ENCODE data around the gene SMPD3. TPM values are rescaled to one million over a fixed set of nuclear protein-coding genes. Genes with fewer than 3 reads are reported as not detected.

SMPD3 gene
- polyA plus RNA-seq, 2 of the 4 experiments (the other 2 are of a cell fraction), result 0.04 to 0.13 TPM

GRCh38 chr16:68375801-68376536 lies 72.3 kb downstream of the SMPD3 start:
- Histone ChIP-seq H3K9me3 (no peaks in the 10 kb centered on the region), H3K4me2 (no peak overlapping the region), H3K27ac (no peak overlapping the region), H3K4me1 (no peaks in the 10 kb centered on the region), H3K4me3 (no peak overlapping the region)
- 76% methylated on average over 10 of the region's 11 CpGs for WGBS (ENCODE audit: missing lambda C conversion rate)
- POLR2A ChIA-PET, result no interaction called here
- DNase-seq (ENCODE audit: low read depth in 1 of 2, low spot score in 1 of 2), result no peak
- TF ChIP-seq MAFK (IDR thresholded peaks at IDR 0.05; ENCODE audit: partially characterized antibody) (no peak), CEBPB (IDR thresholded peaks at IDR 0.05) (no peak), ELK1 (IDR thresholded peaks at IDR 0.05; ENCODE audit: low read depth, low read length) (no peak), HDAC2 (IDR thresholded peaks at IDR 0.05) (no peak), JUNB (IDR thresholded peaks at IDR 0.05) (no peak), BHLHE40 (IDR thresholded peaks at IDR 0.05; ENCODE audit: low read depth, low read length) (no peak), CBX8 (IDR thresholded peaks at IDR 0.05) (no peak), HES2 (IDR thresholded peaks at IDR 0.05) (no peak), RAD21 (conservative IDR thresholded peaks at IDR 0.05 in 1 of 2, IDR thresholded peaks at IDR 0.05 in 1 of 2) (no peak), JUN (IDR thresholded peaks at IDR 0.05) (no peak), RCOR1 (IDR thresholded peaks at IDR 0.05; ENCODE audit: low read depth, low read length) (no peak), ZNF302 (CRISPR knock-in tag; IDR thresholded peaks at IDR 0.05) (no peak), RNF2 (IDR thresholded peaks at IDR 0.05; ENCODE audit: borderline replicate concordance, low read depth) (no peak), TP53 (CRISPR knock-in tag; IDR thresholded peaks at IDR 0.05) (no peak), HOXB5 (CRISPR knock-in tag; IDR thresholded peaks at IDR 0.05) (no peak), POLR2AphosphoS2 (conservative IDR thresholded peaks at IDR 0.05; ENCODE audit: low read length) (no peak), MYC (IDR thresholded peaks at IDR 0.05; ENCODE audit: borderline replicate concordance, low read length) (no peak), RARB (CRISPR knock-in tag; IDR thresholded peaks at IDR 0.05) (no peak), CTCF (IDR thresholded peaks at IDR 0.05) (no peak), NR3C1 (IDR thresholded peaks at IDR 0.05) (no peak)
- FAIRE-seq, result no peak
- CTCF ChIA-PET, result interaction anchor here (0.5 to 1.3 kb wide), 4 partner anchors 11 to 145 kb away, joined by 3 read pairs; no protein-coding TSS in a partner anchor
- no peak for ATAC-seq

GRCh38 chr16:68374961-68375660 lies 73.2 kb downstream of the SMPD3 start:
- Histone ChIP-seq H3K27ac (no peak overlapping the region), H3K4me1 (no peaks in the 10 kb centered on the region), H3K4me2 (no peak overlapping the region), H3K9me3 (no peaks in the 10 kb centered on the region), H3K4me3 (no peak overlapping the region)
- no peak for TF ChIP-seq JUN (IDR thresholded peaks at IDR 0.05)
- no peak for TF ChIP-seq E2F6 (IDR thresholded peaks at IDR 0.05; ENCODE audit: borderline replicate concordance, low read depth)
- no peak for TF ChIP-seq SREBF2 (IDR thresholded peaks at IDR 0.05)
- TF ChIP-seq KDM1A (IDR thresholded peaks at IDR 0.05; ENCODE audit: low read depth), result no peak
- no peak for TF ChIP-seq RCOR1 (IDR thresholded peaks at IDR 0.05; ENCODE audit: low read depth, low read length)
- TF ChIP-seq REST (IDR thresholded peaks at IDR 0.05), result no peak
- no peak for TF ChIP-seq HEYL (CRISPR knock-in tag; IDR thresholded peaks at IDR 0.05)
- TF ChIP-seq MAZ (IDR thresholded peaks at IDR 0.05; ENCODE audit: borderline replicate concordance, low read depth, low read length), result no peak
- no peak for TF ChIP-seq EHF (CRISPR knock-in tag; IDR thresholded peaks at IDR 0.05)
- TF ChIP-seq NFE2L2 (conservative IDR thresholded peaks at IDR 0.05; ENCODE audit: low read length), result no peak
- TF ChIP-seq HOXA7 (CRISPR knock-in tag; IDR thresholded peaks at IDR 0.05), result no peak
- no peak for TF ChIP-seq POLR2A (IDR thresholded peaks at IDR 0.05; ENCODE audit: low read length)
- TF ChIP-seq ZNF302 (CRISPR knock-in tag; IDR thresholded peaks at IDR 0.05), result no peak
- ATAC-seq (peak; percentile 51 to 75), FAIRE-seq (no peak), DNase-seq (ENCODE audit: low read depth in 1 of 2, low spot score in 1 of 2) (peak in 1 of 2 experiments; percentile 22)
- ChIA-PET POLR2A (no interaction called here), CTCF (interaction anchor here (0.5 to 1.1 kb wide), 5 partner anchors 8 to 135 kb away, joined by 3 to 4 read pairs (median 3); no protein-coding TSS in a partner anchor)
- WGBS (ENCODE audit: missing lambda C conversion rate), result 73% methylated on average over 8 of the region's 9 CpGs
